G401 (cell line): ENCODE results near the gene LYRM4. TPM values are rescaled to one million over a fixed set of nuclear protein-coding genes. Genes with fewer than 3 reads are reported as not detected.

Experiments used
- DNase-seq: peaks from one replicate; pipeline ENCODE4 v3.0.0-alpha.2; 2015; ENCODE audit warnings: low spot score
- in situ Hi-C: cut with HindIII; loops from 2 replicates; pipeline ENCODE4 v1.10.0; 2016; ENCODE audit warnings: low sequenced_read_pairs, mixed read lengths
- total RNA-seq: library from RNA; depleted of rRNA; stranded (reverse); fragments of >200 nt; shearing (Covaris generic); gene quantifications from 2 replicates; pipeline ENCODE4 v1.2.3, GENCODE V29; 2014; rRNA removed

Gene LYRM4
- 39.1 and 55.9 TPM in 2 replicates for total RNA-seq

- peak; percentile 92 for DNase-seq
- in situ Hi-C loops = no loop called here
These were observed at the start of gene LYRM4, which contains the start of gene FARS2 for GRCh38 chr6:5260661-5261544. LYRM4 (minus strand) TSS chr6:5260950; CDS start chr6:5260733, 217 bp downstream. FARS2 (plus strand) TSS chr6:5261513.

- in situ Hi-C loops = no loop called here
- no peak for DNase-seq
These were observed 47.3 kb upstream of the LYRM4 start for GRCh38 chr6:5308066-5308465.

GRCh38 chr6:5307058-5307457 is 46.3 kb upstream of the LYRM4 start:
- in situ Hi-C loops = no loop called here
- DNase-seq = no peak

- in situ Hi-C loops = no loop called here
- DNase-seq = no peak
These were observed 45.3 kb upstream of the LYRM4 start for GRCh38 chr6:5305968-5306626.

GRCh38 chr6:5303682-5304081 is 42.9 kb upstream of the LYRM4 start:
- DNase-seq = peak; percentile 89
- in situ Hi-C loops = no loop called here

GRCh38 chr6:5302995-5303622 is 42.4 kb upstream of the LYRM4 start:
- peak; percentile 87 for DNase-seq
- in situ Hi-C loops = no loop called here

GRCh38 chr6:5302220-5302946 is 41.6 kb upstream of the LYRM4 start:
- peak; percentile 66 for DNase-seq
- in situ Hi-C loops = no loop called here

GRCh38 chr6:5300206-5300764 is 39.5 kb upstream of the LYRM4 start:
- DNase-seq = no peak

GRCh38 chr6:5295623-5296022 is 34.9 kb upstream of the LYRM4 start:
- in situ Hi-C loops = no loop called here
- DNase-seq = no peak

More at GRCh38 chr6:5300206-5300764, 39.5 kb upstream of the LYRM4 start:
- in situ Hi-C loops = no loop called here

GRCh38 chr6:5294392-5295211 is 33.9 kb upstream of the LYRM4 start:
- no peak for DNase-seq
- in situ Hi-C loops = no loop called here

GRCh38 chr6:5293692-5294091 is 32.9 kb upstream of the LYRM4 start:
- in situ Hi-C loops = no loop called here
- no peak for DNase-seq

- no peak for DNase-seq
- in situ Hi-C loops = no loop called here
These were observed 31.4 kb upstream of the LYRM4 start for GRCh38 chr6:5292154-5292553.

GRCh38 chr6:5290500-5290899 is 29.8 kb upstream of the LYRM4 start:
- DNase-seq = no peak
- in situ Hi-C loops = no loop called here

- DNase-seq = no peak
- in situ Hi-C loops = no loop called here
These were observed 29.3 kb upstream of the LYRM4 start for GRCh38 chr6:5290097-5290496.

GRCh38 chr6:5287966-5288297 is 27.2 kb upstream of the LYRM4 start:
- DNase-seq = no peak
- in situ Hi-C loops = no loop called here

- in situ Hi-C loops = no loop called here
- no peak for DNase-seq
These were observed 26.6 kb upstream of the LYRM4 start for GRCh38 chr6:5287205-5287965.

GRCh38 chr6:5286780-5287179 is 26.0 kb upstream of the LYRM4 start:
- no peak for DNase-seq
- in situ Hi-C loops = no loop called here

- in situ Hi-C loops = no loop called here
- no peak for DNase-seq
These were observed 24.8 kb upstream of the LYRM4 start for GRCh38 chr6:5285526-5285925.
